GM19455 (cell line): ENCODE data around the gene FOXP4.

Experiments
- ATAC-seq: cut with Tn5 transposase; IDR thresholded peaks from one replicate; pipeline ENCODE4 v1.9.1; 2021; ENCODE audit not compliant: unreplicated experiment

Gene FOXP4

GRCh38 chr6:41545703-41546474, at the start of gene FOXP4:
Gene FOXP4, plus strand, starts transcription at chr6:41546381. Its CDS starts 19,380 bp downstream, at chr6:41565761.
- ATAC-seq = peak; percentile 68

GRCh38 chr6:41497573-41497972, 48.6 kb upstream of the FOXP4 start:
- ATAC-seq = no peak

- ATAC-seq = no peak
Observed at GRCh38 chr6:41497994-41498393, 48.2 kb upstream of the FOXP4 start.

GRCh38 chr6:41498968-41499599, 47.1 kb upstream of the FOXP4 start:
- ATAC-seq = no peak

- no peak for ATAC-seq
Observed at GRCh38 chr6:41500561-41500960, 45.6 kb upstream of the FOXP4 start.

- ATAC-seq = no peak
Observed at GRCh38 chr6:41502566-41502916, 43.6 kb upstream of the FOXP4 start.

- no peak for ATAC-seq
Observed at GRCh38 chr6:41502917-41503671, 43.1 kb upstream of the FOXP4 start.

GRCh38 chr6:41503827-41504465, 42.2 kb upstream of the FOXP4 start:
- ATAC-seq = no peak

GRCh38 chr6:41504466-41505121, 41.6 kb upstream of the FOXP4 start:
- ATAC-seq = no peak

- ATAC-seq = no peak
Observed at GRCh38 chr6:41505122-41506049, 40.8 kb upstream of the FOXP4 start.

- no peak for ATAC-seq
Observed at GRCh38 chr6:41508479-41508878, 37.7 kb upstream of the FOXP4 start.

GRCh38 chr6:41509580-41509979, 36.6 kb upstream of the FOXP4 start:
- ATAC-seq = no peak

GRCh38 chr6:41511443-41512060, 34.6 kb upstream of the FOXP4 start:
- no peak for ATAC-seq

GRCh38 chr6:41512146-41512701, 34.0 kb upstream of the FOXP4 start:
- no peak for ATAC-seq

GRCh38 chr6:41515995-41516394, 30.2 kb upstream of the FOXP4 start:
- no peak for ATAC-seq

GRCh38 chr6:41518118-41518517, 28.1 kb upstream of the FOXP4 start:
- no peak for ATAC-seq

GRCh38 chr6:41519305-41519744, 26.9 kb upstream of the FOXP4 start:
- ATAC-seq = no peak

- ATAC-seq = no peak
Observed at GRCh38 chr6:41519745-41520699, 26.2 kb upstream of the FOXP4 start.
